Adipocyte (in vitro differentiated cells): ENCODE results near the gene DCDC2C.

Source experiments
- DNase-seq: peaks from one replicate; pipeline ENCODE4 v3.0.0-alpha.2; 2015; ENCODE audit warnings: low read depth
- H3K27me3 ChIP-seq: replicated peaks from 2 replicates; pipeline ENCODE4 v1.7.0; 2013; ENCODE audit warnings: mild to moderate bottlenecking, low read length, moderate library complexity; ENCODE audit not compliant: control insufficient read depth, insufficient read depth
- H3K36me3 ChIP-seq: 2 replicates; pipeline ENCODE4 v1.7.0; 2013; ENCODE audit warnings: low read length, mild to moderate bottlenecking, moderate library complexity; ENCODE audit not compliant: control insufficient read depth, insufficient read depth, severe bottlenecking
- H3K4me1 ChIP-seq: 2 replicates; pipeline ENCODE4 v1.7.0; 2013; ENCODE audit warnings: mild to moderate bottlenecking, low read length, moderate library complexity; ENCODE audit not compliant: control insufficient read depth, insufficient read depth
- H3K4me3 ChIP-seq: 2 replicates; pipeline ENCODE4 v1.7.0; 2013; ENCODE audit warnings: mild to moderate bottlenecking, low read length, moderate library complexity
- H3K9ac ChIP-seq: 2 replicates; pipeline ENCODE4 v1.7.0; 2013; ENCODE audit warnings: mild to moderate bottlenecking, low read length, moderate library complexity
- H3K9me3 ChIP-seq: 2 replicates; pipeline ENCODE4 v1.7.0; 2013; ENCODE audit warnings: mild to moderate bottlenecking, low read length, moderate library complexity; ENCODE audit not compliant: control insufficient read depth

DCDC2C gene

DNA sequence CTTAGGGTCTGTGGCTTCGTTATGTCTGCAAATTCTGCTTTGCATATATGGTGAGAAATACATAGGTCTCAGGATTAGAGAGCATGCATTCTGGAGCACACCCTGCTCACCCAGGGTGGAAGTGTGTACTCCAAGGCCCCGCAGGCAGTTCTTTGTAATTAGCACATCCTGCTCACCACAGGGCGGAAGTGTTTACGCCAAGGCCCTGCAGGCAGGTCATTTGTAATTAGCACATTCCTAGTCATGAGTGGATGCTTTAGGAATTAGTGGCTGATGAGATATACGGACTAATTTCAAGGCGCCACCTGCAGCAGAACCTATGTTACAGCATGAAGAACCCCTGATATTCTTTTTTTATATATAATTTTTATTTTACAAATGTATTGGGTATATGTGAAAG lies 41.1 kb upstream of the DCDC2C start:
- Histone ChIP-seq H3K27me3 (peaks cover 13% of the 10 kb centered on the region), H3K4me3 (no peak overlapping the region), H3K36me3 (no peaks in the 10 kb centered on the region), H3K9ac (no peak overlapping the region), H3K9me3 (no peaks in the 10 kb centered on the region), H3K4me1 (peaks cover 11% of the 10 kb centered on the region)
- DNase-seq, result no peak

DNA sequence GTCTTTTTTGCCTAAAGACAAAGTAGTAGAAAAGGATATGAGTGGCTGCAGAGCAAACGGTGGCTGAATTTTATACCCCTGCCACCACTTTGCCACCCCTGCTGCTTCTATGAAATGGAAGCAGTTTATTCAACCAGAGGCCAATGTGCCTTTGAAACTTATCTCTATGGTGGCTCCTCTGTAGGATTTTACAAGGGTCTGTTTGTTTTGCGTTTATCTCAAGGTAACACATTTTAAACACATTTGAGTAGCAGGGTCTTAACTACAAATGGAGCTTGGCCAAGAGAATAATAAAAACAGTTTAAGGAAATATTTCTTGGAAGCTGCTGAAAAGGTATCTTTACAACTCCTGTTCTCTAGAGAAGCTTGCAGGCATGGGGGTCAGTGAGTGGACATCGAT lies 39.3 kb upstream of the DCDC2C start:
- H3K9me3 ChIP-seq, result no peaks in the 10 kb centered on the region
- no peak overlapping the region for H3K9ac ChIP-seq
- no peak overlapping the region for H3K4me3 ChIP-seq
- peaks cover 8% of the 10 kb centered on the region for H3K4me1 ChIP-seq
- H3K36me3 ChIP-seq, result no peaks in the 10 kb centered on the region
- no peak for DNase-seq
- peaks cover 16% of the 10 kb centered on the region for H3K27me3 ChIP-seq

- no peaks in the 10 kb centered on the region for H3K9me3 ChIP-seq
- no peaks in the 10 kb centered on the region for H3K36me3 ChIP-seq
- H3K4me3 ChIP-seq, result no peak overlapping the region
- no peak for DNase-seq
- peaks cover 16% of the 10 kb centered on the region for H3K27me3 ChIP-seq
- no peak overlapping the region for H3K9ac ChIP-seq
- peaks cover under 1% of the 10 kb centered on the region for H3K4me1 ChIP-seq
Measured at GRCh38 chr2:3664925-3665324, 38.5 kb upstream of the DCDC2C start.

DNA sequence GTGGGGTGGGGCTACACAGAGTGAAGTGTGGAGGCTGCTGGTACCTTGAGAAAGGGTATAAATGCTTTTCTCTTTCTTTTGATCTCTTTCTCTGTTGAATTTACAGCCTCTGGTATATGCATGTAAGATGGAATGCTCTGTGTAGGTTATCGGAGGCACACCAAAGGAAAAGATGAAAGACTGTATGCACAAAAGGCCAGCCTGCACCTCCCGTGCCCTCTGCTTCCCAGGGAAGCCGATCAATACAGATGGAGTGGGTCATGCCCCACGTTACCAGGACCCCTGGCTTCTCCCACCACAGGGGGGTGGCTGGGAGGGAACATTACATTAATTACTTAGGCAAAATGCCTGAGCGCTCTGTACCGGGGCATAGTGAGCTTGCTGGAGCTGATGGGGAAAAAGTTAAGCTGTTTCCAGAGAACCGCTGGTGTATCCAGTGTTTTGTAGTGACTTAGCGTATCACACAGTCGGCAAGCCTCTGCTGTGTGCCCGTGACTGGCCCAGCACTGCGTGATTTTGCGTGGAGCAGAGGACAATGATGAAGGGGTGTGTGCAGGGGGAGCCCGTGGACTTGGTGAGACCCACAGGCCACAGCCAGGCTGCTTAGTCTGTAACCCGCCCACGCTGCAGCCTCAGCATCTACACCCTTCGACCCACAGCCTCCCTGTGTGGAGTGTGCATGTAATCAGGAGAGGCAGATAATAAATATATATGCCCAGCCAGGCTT lies 37.3 kb upstream of the DCDC2C start:
- Histone ChIP-seq H3K27me3 (peaks cover 18% of the 10 kb centered on the region), H3K4me3 (no peak overlapping the region), H3K9me3 (no peaks in the 10 kb centered on the region), H3K9ac (no peak overlapping the region), H3K36me3 (no peaks in the 10 kb centered on the region), H3K4me1 (no peaks in the 10 kb centered on the region)
- DNase-seq, result no peak

- H3K4me1 ChIP-seq, result no peaks in the 10 kb centered on the region
- no peak for DNase-seq
- no peaks in the 10 kb centered on the region for H3K36me3 ChIP-seq
- no peak overlapping the region for H3K4me3 ChIP-seq
- no peaks in the 10 kb centered on the region for H3K9me3 ChIP-seq
- peaks cover 21% of the 10 kb centered on the region for H3K27me3 ChIP-seq
- no peak overlapping the region for H3K9ac ChIP-seq
Measured at GRCh38 chr2:3666613-3666975, 36.8 kb upstream of the DCDC2C start.

GRCh38 chr2:3667151-3667631 lies 36.2 kb upstream of the DCDC2C start:
- DNase-seq, result no peak
- no peaks in the 10 kb centered on the region for H3K4me1 ChIP-seq
- H3K36me3 ChIP-seq, result no peaks in the 10 kb centered on the region
- no peak overlapping the region for H3K4me3 ChIP-seq
- H3K9me3 ChIP-seq, result no peaks in the 10 kb centered on the region
- H3K9ac ChIP-seq, result no peak overlapping the region
- peaks cover 21% of the 10 kb centered on the region for H3K27me3 ChIP-seq

DNA sequence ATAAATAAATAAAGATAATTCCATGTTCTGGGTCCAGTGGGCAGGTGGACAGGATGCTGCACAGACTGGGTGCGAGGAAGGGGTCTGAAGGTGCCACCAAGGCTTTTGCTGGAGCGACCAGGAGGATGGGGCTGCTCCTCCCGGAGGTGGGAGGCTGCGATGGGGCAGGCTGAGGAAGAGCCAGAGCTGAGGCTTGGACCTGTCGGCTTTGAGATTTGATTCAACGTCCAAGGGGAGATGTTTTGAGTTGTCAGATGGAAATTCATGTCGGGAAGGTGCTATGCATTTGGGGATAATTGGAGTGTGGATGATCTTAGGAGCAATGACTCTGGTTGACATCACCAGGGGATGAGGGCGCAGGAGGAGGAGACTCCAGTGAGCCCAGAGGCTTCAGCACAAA lies 33.7 kb upstream of the DCDC2C start:
- Histone ChIP-seq H3K27me3 (peaks cover 16% of the 10 kb centered on the region), H3K9ac (no peak overlapping the region), H3K4me3 (no peak overlapping the region), H3K9me3 (no peaks in the 10 kb centered on the region), H3K36me3 (no peaks in the 10 kb centered on the region), H3K4me1 (no peaks in the 10 kb centered on the region)
- no peak for DNase-seq

GRCh38 chr2:3670376-3670775 lies 33.0 kb upstream of the DCDC2C start:
- H3K9ac ChIP-seq, result no peak overlapping the region
- no peaks in the 10 kb centered on the region for H3K4me1 ChIP-seq
- no peaks in the 10 kb centered on the region for H3K36me3 ChIP-seq
- DNase-seq, result no peak
- H3K9me3 ChIP-seq, result no peaks in the 10 kb centered on the region
- no peak overlapping the region for H3K4me3 ChIP-seq
- H3K27me3 ChIP-seq, result peaks cover 16% of the 10 kb centered on the region

DNA sequence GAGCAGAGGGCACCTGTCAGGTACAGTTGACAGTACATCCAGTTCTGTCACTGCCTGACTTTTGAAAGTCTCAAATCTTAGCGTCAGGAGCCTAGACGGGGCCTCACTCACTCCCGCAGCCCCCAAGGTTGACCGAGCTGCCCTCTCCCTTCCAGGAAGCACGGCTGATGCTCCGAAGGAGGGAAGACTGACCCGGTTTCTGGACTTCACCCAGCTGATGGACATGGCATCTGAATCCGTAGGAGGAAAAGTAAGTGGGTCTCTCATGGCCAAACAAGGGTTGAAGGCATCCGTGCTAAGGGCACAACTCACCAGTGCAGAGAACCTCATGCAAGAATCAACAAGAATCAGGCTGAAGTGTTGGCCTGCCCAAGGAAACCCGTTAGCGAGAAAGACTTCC lies 32.4 kb upstream of the DCDC2C start:
- Histone ChIP-seq H3K9me3 (no peaks in the 10 kb centered on the region), H3K4me3 (no peak overlapping the region), H3K9ac (no peak overlapping the region), H3K4me1 (no peaks in the 10 kb centered on the region), H3K27me3 (peaks cover 16% of the 10 kb centered on the region), H3K36me3 (no peaks in the 10 kb centered on the region)
- no peak for DNase-seq

DNA sequence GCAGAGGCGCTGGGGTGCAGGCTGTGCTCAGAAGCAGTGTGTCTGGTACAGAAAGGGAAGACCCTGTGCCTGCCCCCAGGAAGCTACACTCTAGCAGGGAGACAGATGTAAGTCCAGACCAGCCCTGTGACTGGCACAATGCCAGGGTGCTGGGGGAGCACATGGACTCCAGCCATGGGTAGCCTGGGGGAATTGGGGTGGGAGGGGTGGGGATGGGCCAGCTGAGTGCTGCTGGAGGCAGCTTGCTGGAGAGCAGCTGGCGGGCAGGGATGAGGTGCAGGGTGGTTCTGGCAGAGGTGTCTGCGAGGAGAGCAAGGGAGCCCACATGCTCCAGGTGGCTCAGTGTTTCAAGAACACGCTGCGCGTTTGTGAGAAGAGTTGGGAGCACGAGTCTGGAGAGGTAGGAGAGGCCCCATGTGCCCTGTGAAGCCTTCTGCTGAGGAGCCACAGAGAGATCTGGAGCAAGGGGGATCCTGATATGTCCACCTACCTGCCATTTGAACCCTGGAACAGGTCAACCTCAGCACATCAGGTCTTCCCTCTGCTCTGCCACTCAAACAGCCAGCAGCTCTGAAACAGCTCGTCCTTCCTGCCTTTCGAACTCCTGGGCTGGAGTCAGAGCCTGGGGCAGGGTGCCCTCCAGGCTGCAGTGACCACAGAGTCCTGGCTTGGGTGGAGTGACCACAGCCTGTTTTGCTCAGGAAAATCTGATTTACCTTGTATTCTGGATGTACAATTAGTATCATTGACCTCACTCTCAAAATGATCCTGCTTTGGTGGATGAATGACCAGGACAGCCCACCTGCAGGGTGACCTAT lies 30.3 kb upstream of the DCDC2C start:
- Histone ChIP-seq H3K4me3 (no peak overlapping the region), H3K9me3 (no peaks in the 10 kb centered on the region), H3K9ac (no peak overlapping the region), H3K36me3 (no peaks in the 10 kb centered on the region), H3K4me1 (no peaks in the 10 kb centered on the region), H3K27me3 (peaks cover 6% of the 10 kb centered on the region)
- no peak for DNase-seq

- H3K4me1 ChIP-seq, result no peaks in the 10 kb centered on the region
- H3K4me3 ChIP-seq, result no peak overlapping the region
- H3K27me3 ChIP-seq, result peaks cover 10% of the 10 kb centered on the region
- no peak overlapping the region for H3K9ac ChIP-seq
- no peaks in the 10 kb centered on the region for H3K9me3 ChIP-seq
- no peaks in the 10 kb centered on the region for H3K36me3 ChIP-seq
- no peak for DNase-seq
Measured at GRCh38 chr2:3674066-3674845, 29.1 kb upstream of the DCDC2C start.
